WTC11 (cell line): ENCODE measurements around the gene TMEM63B. TPM values are rescaled to one million over a fixed set of nuclear protein-coding genes. Genes with fewer than 3 reads are reported as not detected.

ENCODE experiments used
- ATAC-seq: fragments of 200-7000 bp; cut with Tn5 transposase; 2 replicates; pipeline ENCODE4 v1.10.0; 2021; ENCODE audit warnings: mild to moderate bottlenecking, moderate library complexity
- CTCF ChIA-PET: fragments of 300-600 bp; sonication (Branson Sonifier 250); formaldehyde crosslinking; loops from one replicate; lab custom pipeline; 2021; ENCODE audit warnings: antibody characterized with exemption; lab: Charles Lee
- POLR2A ChIA-PET: fragments of 350-600 bp; sonication (Branson Sonifier 250); formaldehyde crosslinking; loops from one replicate; lab custom pipeline; 2021; ENCODE audit warnings: antibody characterized with exemption; lab: Charles Lee
- DNase-seq: peaks from one replicate; pipeline ENCODE4 v3.0.0; 2021; ENCODE audit warnings: low spot score
- H3K27ac Mint-ChIP-seq: 2 replicates; pipeline ENCODE4 v1.8.0; 2021; ENCODE audit warnings: mixed read lengths
- H3K27me3 Mint-ChIP-seq: 2 replicates; pipeline ENCODE4 v1.8.0; 2021; ENCODE audit warnings: low read depth, mild to moderate bottlenecking, moderate library complexity, mixed read lengths
- H3K36me3 Mint-ChIP-seq: 2 replicates; pipeline ENCODE4 v1.8.0; 2021; ENCODE audit warnings: mixed read lengths
- H3K4me1 Mint-ChIP-seq: 2 replicates; pipeline ENCODE4 v1.8.0; 2022; ENCODE audit warnings: mixed read lengths
- H3K4me3 Mint-ChIP-seq: 2 replicates; pipeline ENCODE4 v1.8.0; 2021; ENCODE audit warnings: mild to moderate bottlenecking, moderate library complexity, mixed read lengths
- H3K9me3 Mint-ChIP-seq: 2 replicates; pipeline ENCODE4 v1.8.0; 2021; ENCODE audit warnings: mixed read lengths
- CBFB ChIP-seq: sonication (generic); formaldehyde crosslinking; IDR thresholded peaks from 2 replicates; pipeline ENCODE4 v1.8.1; 2022; ENCODE audit warnings: mild to moderate bottlenecking, low read depth, missing genetic modification reagents
- CREM ChIP-seq: sonication (generic); formaldehyde crosslinking; IDR thresholded peaks from 2 replicates; pipeline ENCODE4 v1.8.1; 2022; ENCODE audit warnings: mild to moderate bottlenecking, missing genetic modification reagents, moderate library complexity
- EMX1 ChIP-seq: fragments of 250-450 bp; sonication (Bioruptor Pico); IDR thresholded peaks from 2 replicates; pipeline ENCODE4 v1.8.0; 2021; ENCODE audit warnings: mild to moderate bottlenecking
- ESRRA ChIP-seq: sonication (generic); formaldehyde crosslinking; IDR thresholded peaks from 2 replicates; pipeline ENCODE4 v1.8.1; 2022; ENCODE audit warnings: mild to moderate bottlenecking, missing genetic modification reagents, borderline replicate concordance
- FOXJ3 ChIP-seq: sonication (generic); formaldehyde crosslinking; IDR thresholded peaks from 2 replicates; pipeline ENCODE4 v1.9.0; 2021; ENCODE audit warnings: missing genetic modification reagents, mild to moderate bottlenecking, borderline replicate concordance
- FOXK1 ChIP-seq: sonication (generic); formaldehyde crosslinking; IDR thresholded peaks from 2 replicates; pipeline ENCODE4 v1.8.0; 2022; ENCODE audit warnings: mild to moderate bottlenecking, moderate library complexity, missing genetic modification reagents
- FOXP1 ChIP-seq: sonication (generic); formaldehyde crosslinking; IDR thresholded peaks from 2 replicates; pipeline ENCODE4 v1.8.0; 2022; ENCODE audit warnings: missing genetic modification reagents, mild to moderate bottlenecking, moderate library complexity, borderline replicate concordance
- GABPB1 ChIP-seq: sonication (generic); formaldehyde crosslinking; IDR thresholded peaks from 2 replicates; pipeline ENCODE4 v1.8.1; 2023; ENCODE audit warnings: mild to moderate bottlenecking, missing genetic modification reagents
- MLX ChIP-seq: sonication (generic); formaldehyde crosslinking; IDR thresholded peaks from 2 replicates; pipeline ENCODE4 v1.8.1; 2023; ENCODE audit warnings: mild to moderate bottlenecking, missing genetic modification reagents, moderate library complexity
- MYBL2 ChIP-seq: sonication (generic); formaldehyde crosslinking; IDR thresholded peaks from 2 replicates; pipeline ENCODE4 v1.8.1; 2023; ENCODE audit warnings: mild to moderate bottlenecking, moderate library complexity, missing genetic modification reagents
- NFATC4 ChIP-seq: fragments of 250-450 bp; sonication (Bioruptor Pico); IDR thresholded peaks from 2 replicates; pipeline ENCODE4 v1.9.0; 2021; ENCODE audit warnings: mild to moderate bottlenecking
- NFYB ChIP-seq: sonication (generic); formaldehyde crosslinking; conservative IDR thresholded peaks from 2 replicates; pipeline ENCODE4 v1.8.0; 2022; ENCODE audit warnings: low read depth, missing genetic modification reagents
- SMAD4 ChIP-seq: sonication (generic); formaldehyde crosslinking; IDR thresholded peaks from 2 replicates; pipeline ENCODE4 v1.8.0; 2022; ENCODE audit warnings: mild to moderate bottlenecking, missing genetic modification reagents
- TP53 ChIP-seq: sonication (generic); formaldehyde crosslinking; IDR thresholded peaks from 2 replicates; pipeline ENCODE4 v1.8.1; 2023; ENCODE audit warnings: mild to moderate bottlenecking, missing genetic modification reagents
- ZNF121 ChIP-seq: sonication (generic); formaldehyde crosslinking; IDR thresholded peaks from 2 replicates; pipeline ENCODE4 v1.8.0; 2023; ENCODE audit warnings: missing genetic modification reagents
- ZNF138 ChIP-seq: sonication (generic); formaldehyde crosslinking; conservative IDR thresholded peaks from 2 replicates; pipeline ENCODE4 v1.8.1; 2022; ENCODE audit warnings: mild to moderate bottlenecking, moderate library complexity, missing genetic modification reagents
- ZNF263 ChIP-seq: sonication (generic); formaldehyde crosslinking; IDR thresholded peaks from 2 replicates; pipeline ENCODE4 v1.8.1; 2022; ENCODE audit warnings: low read depth, mild to moderate bottlenecking, moderate library complexity, missing genetic modification reagents
- ZNF281 ChIP-seq: sonication (generic); formaldehyde crosslinking; IDR thresholded peaks from 2 replicates; pipeline ENCODE4 v1.8.0; 2023; ENCODE audit warnings: mild to moderate bottlenecking, missing genetic modification reagents
- total RNA-seq: library from RNA; stranded (reverse); gene quantifications from 3 replicates; pipeline ENCODE4 v1.2.3, GENCODE V29; 2021
- TF ChIP-seq, protein P1 (sequence below): sonication (generic); formaldehyde crosslinking; IDR thresholded peaks from 2 replicates; pipeline ENCODE4 v1.8.1; 2023; ENCODE audit warnings: mild to moderate bottlenecking, missing genetic modification reagents
- TF ChIP-seq, protein P2 (sequence below): fragments of 250-450 bp; sonication (Bioruptor Pico); IDR thresholded peaks from 2 replicates; pipeline ENCODE4 v1.9.0; 2021; ENCODE audit warnings: mild to moderate bottlenecking
- TF ChIP-seq, protein P3 (sequence below): sonication (generic); formaldehyde crosslinking; IDR thresholded peaks from 2 replicates; pipeline ENCODE4 v1.8.1; 2022; ENCODE audit warnings: low read depth, mild to moderate bottlenecking, moderate library complexity, missing genetic modification reagents, borderline replicate concordance
- TF ChIP-seq, protein P4 (sequence below): sonication (generic); formaldehyde crosslinking; IDR thresholded peaks from 2 replicates; pipeline ENCODE4 v1.8.0; 2022; ENCODE audit warnings: missing genetic modification reagents

The TMEM63B gene
- total RNA-seq, 1 experiment from 2014 or later = 72.8 TPM

- TF ChIP-seq ESRRA (no peak), ZNF138 (CRISPR knock-in tag) (no peak), SMAD4 (no peak), CREM (CRISPR knock-in tag) (no peak), MYBL2 (no peak), NFATC4 (CRISPR knock-in tag) (no peak)
- TF ChIP-seq, protein P1, sequence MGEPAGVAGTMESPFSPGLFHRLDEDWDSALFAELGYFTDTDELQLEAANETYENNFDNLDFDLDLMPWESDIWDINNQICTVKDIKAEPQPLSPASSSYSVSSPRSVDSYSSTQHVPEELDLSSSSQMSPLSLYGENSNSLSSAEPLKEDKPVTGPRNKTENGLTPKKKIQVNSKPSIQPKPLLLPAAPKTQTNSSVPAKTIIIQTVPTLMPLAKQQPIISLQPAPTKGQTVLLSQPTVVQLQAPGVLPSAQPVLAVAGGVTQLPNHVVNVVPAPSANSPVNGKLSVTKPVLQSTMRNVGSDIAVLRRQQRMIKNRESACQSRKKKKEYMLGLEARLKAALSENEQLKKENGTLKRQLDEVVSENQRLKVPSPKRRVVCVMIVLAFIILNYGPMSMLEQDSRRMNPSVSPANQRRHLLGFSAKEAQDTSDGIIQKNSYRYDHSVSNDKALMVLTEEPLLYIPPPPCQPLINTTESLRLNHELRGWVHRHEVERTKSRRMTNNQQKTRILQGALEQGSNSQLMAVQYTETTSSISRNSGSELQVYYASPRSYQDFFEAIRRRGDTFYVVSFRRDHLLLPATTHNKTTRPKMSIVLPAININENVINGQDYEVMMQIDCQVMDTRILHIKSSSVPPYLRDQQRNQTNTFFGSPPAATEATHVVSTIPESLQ (CRISPR knock-in tag) = no peak
- TF ChIP-seq, protein P2, sequence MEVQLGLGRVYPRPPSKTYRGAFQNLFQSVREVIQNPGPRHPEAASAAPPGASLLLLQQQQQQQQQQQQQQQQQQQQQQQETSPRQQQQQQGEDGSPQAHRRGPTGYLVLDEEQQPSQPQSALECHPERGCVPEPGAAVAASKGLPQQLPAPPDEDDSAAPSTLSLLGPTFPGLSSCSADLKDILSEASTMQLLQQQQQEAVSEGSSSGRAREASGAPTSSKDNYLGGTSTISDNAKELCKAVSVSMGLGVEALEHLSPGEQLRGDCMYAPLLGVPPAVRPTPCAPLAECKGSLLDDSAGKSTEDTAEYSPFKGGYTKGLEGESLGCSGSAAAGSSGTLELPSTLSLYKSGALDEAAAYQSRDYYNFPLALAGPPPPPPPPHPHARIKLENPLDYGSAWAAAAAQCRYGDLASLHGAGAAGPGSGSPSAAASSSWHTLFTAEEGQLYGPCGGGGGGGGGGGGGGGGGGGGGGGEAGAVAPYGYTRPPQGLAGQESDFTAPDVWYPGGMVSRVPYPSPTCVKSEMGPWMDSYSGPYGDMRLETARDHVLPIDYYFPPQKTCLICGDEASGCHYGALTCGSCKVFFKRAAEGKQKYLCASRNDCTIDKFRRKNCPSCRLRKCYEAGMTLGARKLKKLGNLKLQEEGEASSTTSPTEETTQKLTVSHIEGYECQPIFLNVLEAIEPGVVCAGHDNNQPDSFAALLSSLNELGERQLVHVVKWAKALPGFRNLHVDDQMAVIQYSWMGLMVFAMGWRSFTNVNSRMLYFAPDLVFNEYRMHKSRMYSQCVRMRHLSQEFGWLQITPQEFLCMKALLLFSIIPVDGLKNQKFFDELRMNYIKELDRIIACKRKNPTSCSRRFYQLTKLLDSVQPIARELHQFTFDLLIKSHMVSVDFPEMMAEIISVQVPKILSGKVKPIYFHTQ = no peak
Measured at GRCh38 chr6:44202332-44202971, 75.1 kb downstream of the TMEM63B start (continued).

- POLR2A ChIA-PET = interaction anchor here (0.6 to 1.9 kb wide), 8 partner anchors 10 to 69 kb away, joined by 3 to 21 read pairs (median 8); partner anchors contain the start of genes HSP90AB1, MYMX and SLC29A1
- H3K27me3 Mint-ChIP-seq = peaks cover under 1% of the 10 kb centered on the region; the same call in 1 of the 2 replicates
- TF ChIP-seq GABPB1 (CRISPR knock-in tag) = no peak
- TF ChIP-seq MYBL2 = 0 out of 2 replicates have a peak, but pooled peaks have one; percentile 35
- TF ChIP-seq FOXK1 (CRISPR knock-in tag) = peak; percentile 9
- TF ChIP-seq ZNF263 = no peak
- no peak for TF ChIP-seq NFYB
- no peak for TF ChIP-seq TP53 (CRISPR knock-in tag)
- TF ChIP-seq ZNF281 (CRISPR knock-in tag) = 0 out of 2 replicates have a peak, but pooled peaks have one; percentile 0
- no peak for TF ChIP-seq FOXJ3 (CRISPR knock-in tag)
- TF ChIP-seq CBFB (CRISPR knock-in tag) = no peak
- no peak for TF ChIP-seq MLX (CRISPR knock-in tag)
- TF ChIP-seq EMX1 = no peak
- no peak for TF ChIP-seq SMAD4
- TF ChIP-seq FOXP1 = 0 out of 2 replicates have a peak, but pooled peaks have one; percentile 41
- TF ChIP-seq, protein P3, sequence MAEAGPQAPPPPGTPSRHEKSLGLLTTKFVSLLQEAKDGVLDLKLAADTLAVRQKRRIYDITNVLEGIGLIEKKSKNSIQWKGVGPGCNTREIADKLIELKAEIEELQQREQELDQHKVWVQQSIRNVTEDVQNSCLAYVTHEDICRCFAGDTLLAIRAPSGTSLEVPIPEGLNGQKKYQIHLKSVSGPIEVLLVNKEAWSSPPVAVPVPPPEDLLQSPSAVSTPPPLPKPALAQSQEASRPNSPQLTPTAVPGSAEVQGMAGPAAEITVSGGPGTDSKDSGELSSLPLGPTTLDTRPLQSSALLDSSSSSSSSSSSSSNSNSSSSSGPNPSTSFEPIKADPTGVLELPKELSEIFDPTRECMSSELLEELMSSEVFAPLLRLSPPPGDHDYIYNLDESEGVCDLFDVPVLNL = no peak
- TF ChIP-seq ZNF121 (CRISPR knock-in tag) = no peak
- TF ChIP-seq, protein P4, sequence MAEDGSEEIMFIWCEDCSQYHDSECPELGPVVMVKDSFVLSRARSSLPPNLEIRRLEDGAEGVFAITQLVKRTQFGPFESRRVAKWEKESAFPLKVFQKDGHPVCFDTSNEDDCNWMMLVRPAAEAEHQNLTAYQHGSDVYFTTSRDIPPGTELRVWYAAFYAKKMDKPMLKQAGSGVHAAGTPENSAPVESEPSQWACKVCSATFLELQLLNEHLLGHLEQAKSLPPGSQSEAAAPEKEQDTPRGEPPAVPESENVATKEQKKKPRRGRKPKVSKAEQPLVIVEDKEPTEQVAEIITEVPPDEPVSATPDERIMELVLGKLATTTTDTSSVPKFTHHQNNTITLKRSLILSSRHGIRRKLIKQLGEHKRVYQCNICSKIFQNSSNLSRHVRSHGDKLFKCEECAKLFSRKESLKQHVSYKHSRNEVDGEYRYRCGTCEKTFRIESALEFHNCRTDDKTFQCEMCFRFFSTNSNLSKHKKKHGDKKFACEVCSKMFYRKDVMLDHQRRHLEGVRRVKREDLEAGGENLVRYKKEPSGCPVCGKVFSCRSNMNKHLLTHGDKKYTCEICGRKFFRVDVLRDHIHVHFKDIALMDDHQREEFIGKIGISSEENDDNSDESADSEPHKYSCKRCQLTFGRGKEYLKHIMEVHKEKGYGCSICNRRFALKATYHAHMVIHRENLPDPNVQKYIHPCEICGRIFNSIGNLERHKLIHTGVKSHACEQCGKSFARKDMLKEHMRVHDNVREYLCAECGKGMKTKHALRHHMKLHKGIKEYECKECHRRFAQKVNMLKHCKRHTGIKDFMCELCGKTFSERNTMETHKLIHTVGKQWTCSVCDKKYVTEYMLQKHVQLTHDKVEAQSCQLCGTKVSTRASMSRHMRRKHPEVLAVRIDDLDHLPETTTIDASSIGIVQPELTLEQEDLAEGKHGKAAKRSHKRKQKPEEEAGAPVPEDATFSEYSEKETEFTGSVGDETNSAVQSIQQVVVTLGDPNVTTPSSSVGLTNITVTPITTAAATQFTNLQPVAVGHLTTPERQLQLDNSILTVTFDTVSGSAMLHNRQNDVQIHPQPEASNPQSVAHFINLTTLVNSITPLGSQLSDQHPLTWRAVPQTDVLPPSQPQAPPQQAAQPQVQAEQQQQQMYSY = no peak
Measured at GRCh38 chr6:44202972-44203750, 75.8 kb downstream of the TMEM63B start.

More at GRCh38 chr6:44202972-44203750, 75.8 kb downstream of the TMEM63B start:
- CTCF ChIA-PET = interaction anchor here (0.6 to 3.7 kb wide), 13 partner anchors 10 to 53 kb away, joined by 3 to 28 read pairs (median 5); partner anchors contain the start of genes MYMX and SLC29A1
- Mint-ChIP-seq H3K9me3 (no peaks in the 10 kb centered on the region), H3K27ac (peak overlapping the region; percentile 100), H3K36me3 (no peaks in the 10 kb centered on the region), H3K4me3 (peak overlapping the region; percentile 30), H3K4me1 (peaks cover 61% of the 10 kb centered on the region)
- DNase-seq (no peak), ATAC-seq (peak; percentile 17)
